Fibroblast of pulmonary artery (primary cell): ENCODE results near the gene ST3GAL3.

ENCODE experiments used
- DNase-seq: peaks from one replicate; pipeline ENCODE4 v3.0.0-alpha.2; 2010; ENCODE audit warnings: low read depth
- H3K4me3 ChIP-seq: replicated peaks from 2 replicates; pipeline ENCODE4 v1.5.1; 2011; ENCODE audit warnings: low read depth, mild to moderate bottlenecking, control low read depth, low read length, moderate library complexity
- CTCF ChIP-seq: IDR thresholded peaks from 2 replicates; pipeline ENCODE4 v1.5.1; 2011; ENCODE audit warnings: mild to moderate bottlenecking, control low read depth, low read length, inconsistent platforms; ENCODE audit errors: missing control alignments

Gene ST3GAL3

GRCh38 chr1:43783096-43783670, 75.8 kb downstream of the ST3GAL3 start:
- DNase-seq, result no peak
- no peak for TF ChIP-seq CTCF
- no peak overlapping the region for H3K4me3 ChIP-seq

DNA sequence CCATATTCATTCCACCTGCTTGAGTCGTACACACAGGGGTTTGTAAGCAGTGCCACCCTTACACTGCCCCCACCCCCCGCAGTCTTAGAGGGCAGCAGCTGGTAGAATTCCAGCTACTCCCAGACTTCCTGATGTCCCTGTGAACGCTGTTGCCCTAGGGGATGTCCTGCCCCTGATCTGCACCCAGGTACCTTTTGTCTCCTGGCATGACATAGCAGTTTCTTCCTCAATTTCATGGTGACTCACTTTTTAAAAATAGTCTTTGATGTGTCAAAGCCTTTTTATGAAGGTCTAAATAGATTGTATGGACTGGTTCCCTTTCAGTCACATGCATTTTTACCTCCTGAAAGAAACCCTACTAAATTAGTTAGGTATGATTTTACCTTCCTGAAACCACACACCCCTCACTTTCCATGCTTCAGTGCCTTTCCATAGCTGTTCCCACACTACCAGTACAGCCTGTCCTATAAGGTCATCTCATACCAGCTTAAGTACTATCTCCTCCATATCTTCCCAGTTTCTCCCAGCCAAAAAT, 76.4 kb downstream of the ST3GAL3 start:
- H3K4me3 ChIP-seq, result no peak overlapping the region
- no peak for DNase-seq
- TF ChIP-seq CTCF, result no peak

DNA sequence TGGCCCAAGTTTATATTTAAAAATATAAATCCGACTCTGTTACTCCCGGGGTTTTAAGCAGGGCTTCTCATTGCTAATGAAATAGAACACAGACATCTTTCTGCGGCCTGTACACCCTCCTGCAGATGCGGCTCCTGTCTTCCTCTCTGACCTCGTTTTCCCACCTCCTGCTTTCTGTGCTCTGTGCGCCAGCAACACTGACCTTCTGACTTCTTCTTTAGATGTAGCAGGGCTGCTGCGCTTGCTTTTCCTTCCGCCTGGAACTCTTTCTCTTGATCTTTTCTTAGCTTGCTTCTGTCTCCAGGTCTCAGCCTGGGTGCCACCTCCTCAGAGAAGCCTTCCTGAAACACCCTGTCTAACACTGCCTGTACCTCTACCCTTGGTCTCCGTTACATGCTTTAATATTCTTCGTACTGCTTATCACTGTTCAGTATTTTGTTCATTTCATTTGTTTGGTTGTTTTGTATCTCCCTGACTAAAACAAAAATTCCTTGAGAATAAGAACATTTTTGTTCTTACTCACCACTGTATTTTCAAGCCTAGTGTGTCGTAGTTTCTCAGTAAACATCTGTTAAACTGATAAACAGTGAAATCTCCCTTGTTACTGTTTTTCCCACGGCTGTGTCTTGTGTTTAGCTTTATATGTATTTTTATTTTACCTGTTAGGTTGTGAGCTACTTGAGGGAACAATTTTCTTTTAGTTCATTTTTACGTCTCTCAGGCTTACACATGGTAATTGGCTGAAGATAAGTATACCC, 79.0 kb downstream of the ST3GAL3 start:
- peak; percentile 46 for DNase-seq
- TF ChIP-seq CTCF, result no peak
- no peak overlapping the region for H3K4me3 ChIP-seq

- TF ChIP-seq CTCF, result no peak
- H3K4me3 ChIP-seq, result no peak overlapping the region
- DNase-seq, result peak; percentile 71
Measured at GRCh38 chr1:43786960-43787359, 79.6 kb downstream of the ST3GAL3 start.

DNA sequence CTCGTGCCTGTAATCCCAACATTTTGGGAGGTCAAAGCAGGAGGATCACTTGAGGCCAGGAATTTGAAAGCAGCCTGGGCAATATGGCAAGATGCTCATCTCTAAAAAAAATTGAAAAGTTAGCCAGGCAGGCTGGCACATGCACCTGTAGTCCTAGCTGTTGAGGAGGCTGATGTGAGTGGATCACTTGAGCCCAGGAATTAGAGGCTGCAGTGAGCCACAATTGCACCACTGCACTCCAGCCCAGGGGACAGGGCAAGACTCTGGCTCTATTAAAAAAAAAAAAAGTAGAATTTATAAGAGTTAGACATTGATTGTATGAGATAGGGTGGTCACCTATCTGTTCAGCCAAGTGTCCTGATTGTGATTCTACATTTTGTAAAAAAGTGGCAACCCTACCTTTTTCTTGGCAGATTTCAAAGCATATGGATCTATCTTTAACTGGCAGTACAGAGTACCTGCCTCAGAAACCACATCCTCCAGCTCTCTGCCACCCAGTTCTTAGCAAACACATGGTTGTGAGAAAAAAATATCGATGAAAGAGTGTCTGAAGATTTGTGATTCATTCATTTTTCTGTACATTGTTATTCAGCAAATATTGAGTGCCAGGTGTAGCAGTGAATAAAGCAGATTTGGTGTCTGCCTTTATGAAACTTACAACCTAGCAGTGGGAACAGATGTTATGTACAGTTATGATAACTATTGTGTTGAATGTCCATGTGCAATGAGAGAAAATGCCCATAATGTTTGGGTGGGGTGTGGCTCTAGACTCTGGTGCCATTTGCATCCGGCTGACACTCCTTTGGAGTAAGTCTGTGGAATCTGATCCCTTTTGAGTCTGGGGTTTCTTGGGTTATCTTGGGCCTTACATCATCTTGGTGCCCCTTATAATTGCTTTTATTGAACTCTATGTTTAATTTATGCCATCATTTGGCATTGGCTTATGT, 82.5 kb downstream of the ST3GAL3 start:
- no peak for TF ChIP-seq CTCF
- DNase-seq, result no peak
- H3K4me3 ChIP-seq, result no peak overlapping the region

- no peak for DNase-seq
- H3K4me3 ChIP-seq, result no peak overlapping the region
- no peak for TF ChIP-seq CTCF
Measured at GRCh38 chr1:43791243-43791642, 83.9 kb downstream of the ST3GAL3 start.
